Bronchial epithelial cell (primary cell): ENCODE measurements around the gene SAA1. TPM values are rescaled to one million over a fixed set of nuclear protein-coding genes. Genes with fewer than 3 reads are reported as not detected.
A peak's percentile ranks its signal among the peaks of the same experiment; 100 is the strongest.

Experiments
- DNase-seq: peaks from one replicate; pipeline ENCODE4 v3.0.0-alpha.2; 2010; ENCODE audit warnings: low read depth
- FAIRE-seq: peaks from 2 replicates; lab custom pipeline; 2011; peaks lifted over from hg19 to GRCh38; lab: Jason Lieb, UNC
- H3K27me3 ChIP-seq: 2 replicates; pipeline ENCODE4 v1.5.1; 2011; ENCODE audit warnings: low read length; ENCODE audit not compliant: control insufficient read depth, insufficient read depth
- H3K36me3 ChIP-seq: 2 replicates; pipeline ENCODE4 v1.5.1; 2011; ENCODE audit warnings: low read length; ENCODE audit not compliant: control insufficient read depth, insufficient read depth
- H3K4me3 ChIP-seq: 2 replicates; pipeline ENCODE4 v1.5.1; 2011; ENCODE audit warnings: mild to moderate bottlenecking, low read depth, low read length, control low read depth
- total RNA-seq: library from RNA; depleted of rRNA; stranded (reverse); fragments of >200 nt; gene quantifications from 2 replicates; pipeline ENCODE4 v1.2.1, GENCODE V29; 2014
- TF ChIP-seq, protein P1 (sequence below): IDR thresholded peaks from 2 replicates; pipeline ENCODE4 v1.5.1; 2011; ENCODE audit warnings: mild to moderate bottlenecking, moderate library complexity, low read length, control low read depth, inconsistent platforms; ENCODE audit not compliant: insufficient read depth, severe bottlenecking

Gene SAA1
- total RNA-seq, 1 donor from 2014 or later = 1.6 TPM

DNA sequence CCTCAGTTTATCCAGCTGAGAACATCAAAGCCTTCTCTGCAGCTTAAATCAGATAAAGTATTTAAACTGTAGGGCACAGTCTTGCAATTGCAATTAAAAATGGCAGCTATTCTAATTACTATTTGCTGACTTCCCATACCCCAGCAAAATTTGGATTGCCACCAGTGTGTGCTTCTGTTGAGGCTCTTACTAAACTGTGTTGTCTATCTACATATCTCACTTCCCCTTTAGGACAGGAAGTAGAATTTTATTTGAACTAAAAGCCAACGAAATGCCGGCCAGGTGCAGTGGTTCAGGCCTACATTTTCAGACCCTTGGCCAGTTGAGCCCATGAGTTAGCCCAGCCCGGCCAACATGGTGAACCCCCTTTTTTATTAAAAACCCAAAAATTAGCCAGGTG, 36.6 kb upstream of the SAA1 start:
- DNase-seq (no peak), FAIRE-seq (no peak)
- TF ChIP-seq, protein P1, sequence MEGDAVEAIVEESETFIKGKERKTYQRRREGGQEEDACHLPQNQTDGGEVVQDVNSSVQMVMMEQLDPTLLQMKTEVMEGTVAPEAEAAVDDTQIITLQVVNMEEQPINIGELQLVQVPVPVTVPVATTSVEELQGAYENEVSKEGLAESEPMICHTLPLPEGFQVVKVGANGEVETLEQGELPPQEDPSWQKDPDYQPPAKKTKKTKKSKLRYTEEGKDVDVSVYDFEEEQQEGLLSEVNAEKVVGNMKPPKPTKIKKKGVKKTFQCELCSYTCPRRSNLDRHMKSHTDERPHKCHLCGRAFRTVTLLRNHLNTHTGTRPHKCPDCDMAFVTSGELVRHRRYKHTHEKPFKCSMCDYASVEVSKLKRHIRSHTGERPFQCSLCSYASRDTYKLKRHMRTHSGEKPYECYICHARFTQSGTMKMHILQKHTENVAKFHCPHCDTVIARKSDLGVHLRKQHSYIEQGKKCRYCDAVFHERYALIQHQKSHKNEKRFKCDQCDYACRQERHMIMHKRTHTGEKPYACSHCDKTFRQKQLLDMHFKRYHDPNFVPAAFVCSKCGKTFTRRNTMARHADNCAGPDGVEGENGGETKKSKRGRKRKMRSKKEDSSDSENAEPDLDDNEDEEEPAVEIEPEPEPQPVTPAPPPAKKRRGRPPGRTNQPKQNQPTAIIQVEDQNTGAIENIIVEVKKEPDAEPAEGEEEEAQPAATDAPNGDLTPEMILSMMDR = no peak

GRCh38 chr11:18230859-18231258, 35.2 kb upstream of the SAA1 start:
- no peak for FAIRE-seq
- no peak overlapping the region for H3K4me3 ChIP-seq
- H3K36me3 ChIP-seq = no peaks in the 10 kb centered on the region
- TF ChIP-seq, protein P1 = no peak
- H3K27me3 ChIP-seq = no peaks in the 10 kb centered on the region
- no peak for DNase-seq

More for the DNA sequence above, 36.6 kb upstream of the SAA1 start:
- Histone ChIP-seq H3K4me3 (no peak overlapping the region), H3K27me3 (no peaks in the 10 kb centered on the region), H3K36me3 (no peaks in the 10 kb centered on the region)

DNA sequence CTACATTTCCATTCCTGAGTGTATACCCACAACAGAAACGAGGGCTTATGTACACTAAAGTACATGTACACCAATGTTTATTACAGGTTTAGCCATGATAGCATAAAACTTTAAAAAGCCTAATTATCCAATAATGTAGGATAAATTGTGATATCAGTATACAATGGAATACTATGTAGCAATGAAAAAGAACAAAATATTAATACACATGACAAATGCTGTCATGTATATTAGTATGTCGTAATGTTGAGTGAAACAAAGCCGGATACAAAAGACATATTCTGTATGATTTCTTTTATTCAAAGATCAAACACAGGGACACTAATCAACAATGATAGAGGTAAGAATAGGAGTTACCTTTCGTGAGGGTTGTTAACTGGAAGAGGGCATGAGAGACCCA, 32.2 kb upstream of the SAA1 start:
- no peak for DNase-seq
- Histone ChIP-seq H3K27me3 (no peaks in the 10 kb centered on the region), H3K36me3 (no peaks in the 10 kb centered on the region), H3K4me3 (no peak overlapping the region)
- TF ChIP-seq, protein P1 = no peak
- FAIRE-seq = no peak

GRCh38 chr11:18235394-18236334, 30.4 kb upstream of the SAA1 start:
- DNase-seq = no peak
- H3K36me3 ChIP-seq = no peaks in the 10 kb centered on the region
- no peak overlapping the region for H3K4me3 ChIP-seq
- FAIRE-seq = no peak
- H3K27me3 ChIP-seq = peaks cover 1% of the 10 kb centered on the region
- TF ChIP-seq, protein P1 = no peak

DNA sequence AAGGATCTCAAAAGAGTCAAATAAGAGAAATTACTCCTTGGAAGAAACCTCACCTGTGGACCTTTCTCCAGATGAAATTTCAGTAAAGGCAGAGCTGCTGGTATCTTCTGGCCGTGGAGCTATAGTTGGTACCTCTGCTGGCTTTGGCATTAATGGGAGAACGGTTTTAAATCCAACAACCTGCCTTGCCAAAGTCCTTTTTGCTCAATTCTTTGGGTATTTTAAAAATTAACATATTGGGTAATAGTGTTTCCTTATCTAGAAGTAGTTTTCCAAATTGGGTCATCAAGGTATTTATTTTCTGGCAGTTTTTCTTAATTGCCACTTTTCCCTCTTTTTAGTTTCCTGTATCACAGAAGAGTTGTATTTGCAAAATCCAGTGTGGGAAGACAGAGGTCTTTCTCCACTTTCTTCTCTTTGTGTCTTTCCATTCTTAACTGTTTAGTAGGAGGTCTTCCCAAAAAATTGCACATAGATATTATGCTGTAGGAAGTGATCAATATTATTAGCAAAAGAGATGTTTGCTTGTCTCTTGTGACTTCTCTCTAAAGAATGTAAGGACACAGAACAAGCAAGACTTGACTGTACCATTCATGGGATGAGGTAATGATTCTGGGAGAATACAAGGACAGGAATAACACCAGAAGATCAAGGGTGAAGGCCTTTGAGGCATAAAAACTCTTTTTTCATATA, 29.3 kb upstream of the SAA1 start, which contains the start of gene SAA4:
TSS of gene SAA4 (minus strand) at position 139 of the 693 bp plus-strand sequence. CDS start 876 bp downstream, outside the sequence.
- FAIRE-seq (no peak), DNase-seq (peak; percentile 52)
- no peaks in the 10 kb centered on the region for H3K36me3 ChIP-seq
- peaks cover 1% of the 10 kb centered on the region for H3K27me3 ChIP-seq
- TF ChIP-seq, protein P1 = no peak
- no peak within 1 kb of the TSS for H3K4me3 ChIP-seq
